Caco-2 (cell line): ENCODE results near the gene APOL1. TPM values are rescaled to one million over a fixed set of nuclear protein-coding genes. Genes with fewer than 3 reads are reported as not detected.

Experiments used
- BruUV-seq: library from RNA; stranded (reverse); fragments of 400-500 nt; replicated peaks from 2 replicates; lab custom pipeline; 2021; lab: Mats Ljungman, UMichigan
- CTCF ChIA-PET: fragments of 300-600 bp; sonication (Branson Sonifier 250); formaldehyde crosslinking; loops from one replicate; lab custom pipeline; 2022; ENCODE audit warnings: antibody characterized with exemption; lab: Charles Lee
- POLR2A ChIA-PET: fragments of 300-600 bp; sonication (Branson Sonifier 250); formaldehyde crosslinking; loops from one replicate; lab custom pipeline; 2022; ENCODE audit warnings: antibody characterized with exemption; lab: Charles Lee
- DNase-seq, 2 experiments: peaks; one replicate each; pipeline versions ENCODE4 v3.0.0 to v3.0.0-alpha.2; 2020 to 2022
- H3K27me3 ChIP-seq: replicated peaks from 2 replicates; pipeline ENCODE4 v1.6.0; 2011; ENCODE audit warnings: low read length; ENCODE audit not compliant: control insufficient read depth, insufficient read depth
- H3K36me3 ChIP-seq: 2 replicates; pipeline ENCODE4 v1.5.1; 2011; ENCODE audit warnings: low read length; ENCODE audit not compliant: control insufficient read depth, insufficient read depth
- H3K4me1 ChIP-seq: fragments of 250-450 bp; sonication (Bioruptor Pico); 2 replicates; pipeline ENCODE4 v1.5.1; 2020; ENCODE audit warnings: mild to moderate bottlenecking
- H3K4me3 ChIP-seq: 2 replicates; pipeline ENCODE4 v1.5.1; 2011; ENCODE audit warnings: low read depth, mild to moderate bottlenecking, control low read depth, low read length
- H3K9me3 ChIP-seq: fragments of 250-450 bp; sonication (Bioruptor Pico); 2 replicates; pipeline ENCODE4 v1.5.1; 2020; ENCODE audit warnings: mild to moderate bottlenecking, moderate library complexity
- H3K27ac Mint-ChIP-seq: one replicate; pipeline ENCODE4 v1.8.0; 2022; ENCODE audit warnings: mixed read lengths; ENCODE audit not compliant: unreplicated experiment
- H3K27me3 Mint-ChIP-seq: one replicate; pipeline ENCODE4 v1.8.0; 2022; ENCODE audit warnings: mixed read lengths; ENCODE audit not compliant: insufficient read depth, unreplicated experiment
- H3K36me3 Mint-ChIP-seq: one replicate; pipeline ENCODE4 v1.8.0; 2022; ENCODE audit warnings: mild to moderate bottlenecking, mixed read lengths; ENCODE audit not compliant: insufficient read depth, unreplicated experiment
- H3K4me1 Mint-ChIP-seq: one replicate; pipeline ENCODE4 v1.8.0; 2022; ENCODE audit warnings: low read depth, mixed read lengths; ENCODE audit not compliant: unreplicated experiment
- H3K4me3 Mint-ChIP-seq: one replicate; pipeline ENCODE4 v1.8.0; 2022; ENCODE audit warnings: mild to moderate bottlenecking, moderate library complexity, mixed read lengths; ENCODE audit not compliant: unreplicated experiment
- H3K9me3 Mint-ChIP-seq: one replicate; pipeline ENCODE4 v1.8.0; 2022; ENCODE audit warnings: mixed read lengths; ENCODE audit not compliant: unreplicated experiment
- intact Hi-C: fragments of 100-400 bp; cut with micrococcal nuclease; formaldehyde crosslinking; loops from one replicate; pipeline ENCODE4 v1.10.0; 2022; ENCODE audit not compliant: unreplicated experiment
- total RNA-seq: library from RNA; stranded (reverse); gene quantifications from 2 replicates; pipeline ENCODE4 v1.2.3, GENCODE V29; 2022
- TF ChIP-seq, protein P1 (sequence below), 2 experiments: fragments of 200-600 bp in 1 of 2; IDR thresholded peaks; 1 replicate in 1 of 2; 2 replicates in 1 of 2; pipeline versions ENCODE4 v1.5.1 to v1.8.0; 2011 to 2022; ENCODE audit warnings: antibody characterized with exemption in 1 of 2, control low read depth in 1 of 2, inconsistent platforms in 1 of 2, low read depth in 1 of 2, low read length in 1 of 2, mild to moderate bottlenecking in 1 of 2, moderate library complexity in 1 of 2; ENCODE audit not compliant: insufficient read depth in 1 of 2, severe bottlenecking in 1 of 2, unreplicated experiment in 1 of 2

The APOL1 gene
- total RNA-seq, 1 experiment from 2014 or later, result 0.39 TPM

DNA sequence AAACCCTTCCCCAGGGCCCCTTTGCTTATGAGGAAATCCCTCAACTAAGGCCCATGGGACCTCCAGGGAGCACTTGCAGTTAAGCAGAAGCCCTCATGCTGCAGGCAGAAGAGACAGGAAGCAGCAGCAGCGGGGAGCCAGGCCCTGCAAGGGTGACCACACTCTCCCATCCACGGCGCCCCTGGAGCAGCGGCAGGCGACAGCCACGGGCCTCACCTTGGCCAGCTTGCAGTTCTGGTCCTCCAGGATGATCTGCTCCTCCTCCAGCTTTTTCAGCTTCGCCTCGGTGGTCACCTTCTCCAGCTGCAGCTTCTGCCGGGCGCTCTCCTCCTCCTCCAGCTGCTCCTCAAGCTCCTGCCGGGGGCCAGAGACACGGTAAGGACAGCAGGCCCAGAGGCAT, 47.0 kb downstream of the APOL1 start:
- peaks cover 22% of the 10 kb centered on the region for H3K36me3 ChIP-seq
- CTCF ChIA-PET, result no interaction called here
- no peak overlapping the region for H3K4me3 Mint-ChIP-seq

DNA sequence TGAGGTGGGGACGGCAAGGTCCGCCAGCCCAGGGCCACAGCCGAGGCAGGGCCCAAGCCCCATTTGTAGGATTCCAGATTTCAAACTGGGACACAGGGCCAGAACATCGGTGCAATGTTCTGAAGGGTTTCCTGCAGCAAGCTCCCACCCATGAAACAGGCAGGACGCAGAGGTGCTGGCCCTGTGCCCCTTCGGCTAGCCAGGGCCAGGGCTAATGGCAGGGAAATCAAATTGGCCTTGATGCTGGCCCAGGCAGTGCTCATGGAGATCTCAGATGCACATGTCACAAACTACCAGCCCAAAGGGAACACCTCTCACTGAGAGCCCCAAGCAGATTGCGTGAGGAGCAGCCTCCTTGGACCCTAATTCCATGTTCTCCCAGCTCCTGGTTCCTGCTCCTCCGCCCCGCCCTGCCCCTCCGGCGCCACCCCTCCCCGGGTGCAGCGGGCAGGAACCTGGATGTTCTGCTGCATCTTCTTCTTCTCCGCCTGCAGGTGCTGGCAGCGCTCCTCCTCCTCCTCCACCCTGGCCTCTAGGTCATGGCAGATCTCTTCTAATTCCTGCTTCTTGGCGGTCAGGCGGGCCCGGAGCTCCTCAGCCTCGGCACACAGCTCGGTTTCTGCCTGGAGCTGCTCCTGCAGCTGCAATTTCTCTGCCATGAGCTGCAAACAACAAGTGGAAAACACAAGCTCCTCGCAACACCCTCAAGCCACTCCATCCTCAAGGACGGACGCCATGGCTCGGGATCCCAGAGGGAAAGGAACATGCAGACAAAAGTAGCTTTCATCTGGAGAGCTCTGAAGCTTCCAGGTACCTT, 47.7 kb downstream of the APOL1 start:
- H3K36me3 Mint-ChIP-seq, result peaks cover 100% of the 10 kb centered on the region

More for the DNA sequence above, 47.0 kb downstream of the APOL1 start:
- H3K9me3 Mint-ChIP-seq, result no peaks in the 10 kb centered on the region
- intact Hi-C loops, result loop anchor here (5.0 kb wide), 1 partner anchor 37 kb away; no protein-coding TSS in a partner anchor
- H3K36me3 Mint-ChIP-seq, result peaks cover 100% of the 10 kb centered on the region
- H3K9me3 ChIP-seq, result no peaks in the 10 kb centered on the region
- H3K27me3 ChIP-seq, result no peaks in the 10 kb centered on the region
- TF ChIP-seq, protein P1, sequence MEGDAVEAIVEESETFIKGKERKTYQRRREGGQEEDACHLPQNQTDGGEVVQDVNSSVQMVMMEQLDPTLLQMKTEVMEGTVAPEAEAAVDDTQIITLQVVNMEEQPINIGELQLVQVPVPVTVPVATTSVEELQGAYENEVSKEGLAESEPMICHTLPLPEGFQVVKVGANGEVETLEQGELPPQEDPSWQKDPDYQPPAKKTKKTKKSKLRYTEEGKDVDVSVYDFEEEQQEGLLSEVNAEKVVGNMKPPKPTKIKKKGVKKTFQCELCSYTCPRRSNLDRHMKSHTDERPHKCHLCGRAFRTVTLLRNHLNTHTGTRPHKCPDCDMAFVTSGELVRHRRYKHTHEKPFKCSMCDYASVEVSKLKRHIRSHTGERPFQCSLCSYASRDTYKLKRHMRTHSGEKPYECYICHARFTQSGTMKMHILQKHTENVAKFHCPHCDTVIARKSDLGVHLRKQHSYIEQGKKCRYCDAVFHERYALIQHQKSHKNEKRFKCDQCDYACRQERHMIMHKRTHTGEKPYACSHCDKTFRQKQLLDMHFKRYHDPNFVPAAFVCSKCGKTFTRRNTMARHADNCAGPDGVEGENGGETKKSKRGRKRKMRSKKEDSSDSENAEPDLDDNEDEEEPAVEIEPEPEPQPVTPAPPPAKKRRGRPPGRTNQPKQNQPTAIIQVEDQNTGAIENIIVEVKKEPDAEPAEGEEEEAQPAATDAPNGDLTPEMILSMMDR (IDR thresholded peaks at IDR 0.05; ENCODE audit: insufficient read depth in 1 of 2, low read depth in 1 of 2, low read length in 1 of 2, severe bottlenecking in 1 of 2, unreplicated experiment in 1 of 2), result no peak
- no TSS peak for BruUV-seq
- H3K27me3 Mint-ChIP-seq, result no peaks in the 10 kb centered on the region
- H3K4me3 ChIP-seq, result no peak overlapping the region
- no peaks in the 10 kb centered on the region for H3K4me1 ChIP-seq
- no peaks in the 10 kb centered on the region for H3K4me1 Mint-ChIP-seq
- POLR2A ChIA-PET, result no interaction called here
- no peak for DNase-seq
- no peak overlapping the region for H3K27ac Mint-ChIP-seq

DNA sequence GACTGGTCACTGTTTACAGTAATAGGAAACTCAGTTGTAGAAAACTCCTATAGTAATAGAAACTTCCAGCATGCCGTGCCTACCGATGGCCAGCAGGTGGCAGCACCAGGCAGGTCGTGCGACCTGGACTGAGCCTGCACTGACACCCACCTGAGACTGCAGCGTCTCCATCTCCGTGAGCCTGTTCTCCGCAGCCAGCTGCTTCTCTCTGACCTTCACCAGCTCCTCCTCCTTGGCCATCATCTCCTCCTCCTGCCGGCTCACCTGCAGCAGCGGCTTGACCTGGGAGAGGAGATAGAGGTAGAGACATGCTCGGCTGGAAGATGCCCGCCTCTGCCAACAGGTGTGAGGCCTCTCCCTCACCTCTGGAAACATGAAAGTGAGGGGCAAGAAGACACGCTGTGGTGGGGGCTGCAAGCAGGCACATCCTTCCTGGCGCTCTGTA, 48.5 kb downstream of the APOL1 start:
- no peaks in the 10 kb centered on the region for H3K27me3 Mint-ChIP-seq
- no TSS peak for BruUV-seq
- peak; percentile 83 to 85 for DNase-seq
- ChIA-PET POLR2A (interaction anchor here (1.0 kb wide), 1 partner anchor 109 kb away, joined by 3 read pairs; no protein-coding TSS in a partner anchor), CTCF (interaction anchor here (0.6 to 3.0 kb wide), 13 partner anchors 13 to 185 kb away, joined by 3 to 29 read pairs (median 3); partner anchors contain the start of gene APOL2)
- no peak overlapping the region for H3K4me3 Mint-ChIP-seq
- intact Hi-C loops, result loop anchor here (1.0 to 5.0 kb wide), 3 partner anchors 36 to 169 kb away; no protein-coding TSS in a partner anchor
- Histone ChIP-seq H3K36me3 (peaks cover 17% of the 10 kb centered on the region), H3K4me1 (no peaks in the 10 kb centered on the region), H3K4me3 (no peak overlapping the region), H3K27me3 (no peaks in the 10 kb centered on the region), H3K9me3 (no peaks in the 10 kb centered on the region)
- peak overlapping the region; percentile 26 for H3K27ac Mint-ChIP-seq
- TF ChIP-seq, protein P1 (IDR thresholded peaks at IDR 0.05; ENCODE audit: insufficient read depth in 1 of 2, low read depth in 1 of 2, low read length in 1 of 2, severe bottlenecking in 1 of 2, unreplicated experiment in 1 of 2), result peak; percentile 89 to 92
- H3K36me3 Mint-ChIP-seq, result peaks cover 100% of the 10 kb centered on the region
- no peaks in the 10 kb centered on the region for H3K4me1 Mint-ChIP-seq
- H3K9me3 Mint-ChIP-seq, result no peaks in the 10 kb centered on the region

More for the DNA sequence above, 47.7 kb downstream of the APOL1 start:
- ChIA-PET CTCF (interaction anchor here (0.9 to 3.0 kb wide), 10 partner anchors 14 to 186 kb away, joined by 3 to 29 read pairs (median 3); partner anchors contain the start of gene APOL2), POLR2A (interaction anchor here (1.0 kb wide), 1 partner anchor 110 kb away, joined by 3 read pairs; no protein-coding TSS in a partner anchor)
- intact Hi-C loops, result loop anchor here (1.0 to 5.0 kb wide), 3 partner anchors 37 to 170 kb away; no protein-coding TSS in a partner anchor
- TF ChIP-seq, protein P1 (IDR thresholded peaks at IDR 0.05; ENCODE audit: insufficient read depth in 1 of 2, low read depth in 1 of 2, low read length in 1 of 2, severe bottlenecking in 1 of 2, unreplicated experiment in 1 of 2), result no peak
- H3K4me3 ChIP-seq, result no peak overlapping the region
- H3K4me1 Mint-ChIP-seq, result no peaks in the 10 kb centered on the region
- no peak overlapping the region for H3K4me3 Mint-ChIP-seq
- TSS peak; percentile 29 for BruUV-seq
- H3K27ac Mint-ChIP-seq, result no peak overlapping the region
- no peaks in the 10 kb centered on the region for H3K9me3 ChIP-seq
- no peaks in the 10 kb centered on the region for H3K4me1 ChIP-seq
- H3K27me3 Mint-ChIP-seq, result no peaks in the 10 kb centered on the region
- H3K27me3 ChIP-seq, result no peaks in the 10 kb centered on the region
- peaks cover 16% of the 10 kb centered on the region for H3K36me3 ChIP-seq
- DNase-seq, result no peak
- H3K9me3 Mint-ChIP-seq, result no peaks in the 10 kb centered on the region
